PC-3 (cell line): ENCODE measurements around the gene EFHC1. TPM values are rescaled to one million over a fixed set of nuclear protein-coding genes. Genes with fewer than 3 reads are reported as not detected.

Source experiments
- ATAC-seq: fragments of 200-7000 bp; cut with Tn5 transposase; 2 replicates; pipeline ENCODE4 v1.9.1; 2020; ENCODE audit warnings: mild to moderate bottlenecking, moderate library complexity
- BruUV-seq: library from RNA; stranded (reverse); fragments of 400-500 nt; replicated peaks from 2 replicates; lab custom pipeline; 2021; lab: Mats Ljungman, UMichigan
- CTCF ChIA-PET: fragments of 300-600 bp; sonication (Branson Sonifier 250); formaldehyde crosslinking; loops from one replicate; lab custom pipeline; 2022; ENCODE audit warnings: antibody characterized with exemption; lab: Charles Lee
- POLR2A ChIA-PET: fragments of 300-600 bp; sonication (Branson Sonifier 250); formaldehyde crosslinking; loops from one replicate; lab custom pipeline; 2022; ENCODE audit warnings: antibody characterized with exemption; ENCODE audit not compliant: unreplicated experiment; lab: Charles Lee
- DNase-seq: peaks from one replicate; pipeline ENCODE4 v3.0.0-alpha.2; 2015
- H2AFZ ChIP-seq: fragments of 300-600 bp; sonication (generic); 2 replicates; pipeline ENCODE4 v1.6.0; 2016; ENCODE audit warnings: antibody characterized with exemption, low read length
- H3F3A ChIP-seq: fragments of 300-600 bp; sonication (generic); one replicate; pipeline ENCODE4 v1.6.0; 2017; ENCODE audit warnings: antibody characterized with exemption, low read length, control low read depth, mild to moderate bottlenecking; ENCODE audit not compliant: unreplicated experiment
- H3K27ac ChIP-seq: fragments of 300-600 bp; sonication (generic); 2 replicates; pipeline ENCODE4 v1.5.1; 2016; ENCODE audit warnings: mild to moderate bottlenecking, low read length
- H3K27me3 ChIP-seq: fragments of 300-600 bp; sonication (generic); 2 replicates; pipeline ENCODE4 v1.6.1; 2016; ENCODE audit warnings: low read length, mixed read lengths
- H3K36me3 ChIP-seq: fragments of 300-600 bp; sonication (generic); 2 replicates; pipeline ENCODE4 v1.6.1; 2016; ENCODE audit warnings: low read depth, mixed run types, low read length, mixed read lengths
- H3K4me1 ChIP-seq: fragments of 300-600 bp; sonication (generic); 2 replicates; pipeline ENCODE4 v1.5.1; 2016; ENCODE audit warnings: low read length; ENCODE audit not compliant: insufficient read depth
- H3K4me2 ChIP-seq: fragments of 300-600 bp; sonication (generic); 2 replicates; pipeline ENCODE4 v1.6.0; 2016; ENCODE audit warnings: low read length
- H3K4me3 ChIP-seq: fragments of 300-600 bp; sonication (generic); 2 replicates; pipeline ENCODE4 v1.5.1; 2016; ENCODE audit warnings: mild to moderate bottlenecking, low read length, mixed read lengths
- H3K79me2 ChIP-seq: fragments of 300-600 bp; sonication (generic); 2 replicates; pipeline ENCODE4 v1.6.1; 2017; ENCODE audit warnings: low read length, mixed read lengths
- H3K9ac ChIP-seq: fragments of 300-600 bp; sonication (generic); 2 replicates; pipeline ENCODE4 v1.6.0; 2016; ENCODE audit warnings: mild to moderate bottlenecking, low read length
- H3K9me2 ChIP-seq: fragments of 300-600 bp; sonication (generic); replicated peaks from 2 replicates; pipeline ENCODE4 v1.6.1; 2016; ENCODE audit warnings: mixed run types, low read length, mixed read lengths
- H3K9me3 ChIP-seq: fragments of 300-600 bp; sonication (generic); 2 replicates; pipeline ENCODE4 v1.6.1; 2016; ENCODE audit warnings: low read length, mixed read lengths
- H4K20me1 ChIP-seq: fragments of 300-600 bp; sonication (generic); 2 replicates; pipeline ENCODE4 v1.6.1; 2016; ENCODE audit warnings: low read length, mixed read lengths
- CTCF ChIP-seq: fragments of 300-600 bp; sonication (generic); conservative IDR thresholded peaks from 2 replicates; pipeline ENCODE4 v1.5.1; 2017; ENCODE audit warnings: antibody characterized with exemption, low read depth, mild to moderate bottlenecking, low read length
- EZH2 ChIP-seq: fragments of 300-600 bp; sonication (generic); IDR thresholded peaks from one replicate; pipeline ENCODE4 v1.6.1; 2017; ENCODE audit warnings: antibody characterized with exemption, mild to moderate bottlenecking, low read length; ENCODE audit not compliant: unreplicated experiment
- EZH2phosphoT487 ChIP-seq: fragments of 300-600 bp; sonication (generic); IDR thresholded peaks from 2 replicates; pipeline ENCODE4 v1.6.1; 2018; ENCODE audit warnings: mild to moderate bottlenecking, antibody characterized with exemption, low read length, borderline replicate concordance
- intact Hi-C: fragments of 100-400 bp; cut with micrococcal nuclease; formaldehyde crosslinking; loops from 2 replicates; pipeline ENCODE4 v1.9.0; 2023
- total RNA-seq: library from RNA; depleted of rRNA; stranded (reverse); fragments of >200 nt; gene quantifications from 2 replicates; pipeline ENCODE4 v1.2.3, GENCODE V29; 2014

The EFHC1 gene
- total RNA-seq, 1 experiment from 2014 or later, result 22.4 TPM

GRCh38 chr6:52502306-52503029, 82.3 kb downstream of the EFHC1 start:
- Histone ChIP-seq H3K79me2 (no peaks in the 10 kb centered on the region), H3F3A (no peaks in the 10 kb centered on the region), H3K4me1 (peaks cover 29% of the 10 kb centered on the region), H3K27ac (no peak overlapping the region), H3K27me3 (no peaks in the 10 kb centered on the region), H4K20me1 (no peaks in the 10 kb centered on the region), H3K36me3 (peaks cover 16% of the 10 kb centered on the region; the same call in 1 of the 2 replicates), H3K9ac (no peak overlapping the region), H3K9me3 (no peaks in the 10 kb centered on the region), H3K4me3 (peak overlapping the region; percentile 46; the same call in 1 of the 2 replicates), H3K9me2 (no peaks in the 10 kb centered on the region), H2AFZ (no peak overlapping the region), H3K4me2 (peak overlapping the region; percentile 76)
- TF ChIP-seq EZH2phosphoT487, result no peak
- TF ChIP-seq EZH2, result no peak
- POLR2A ChIA-PET, result no interaction called here
- intact Hi-C loops, result loop anchor here (1.0 to 5.0 kb wide), 2 partner anchors 40 to 82 kb away; partner anchors contain the start of gene EFHC1
- BruUV-seq, result no TSS peak
- CTCF ChIA-PET, result no interaction called here
- ATAC-seq (no peak), DNase-seq (no peak)

DNA sequence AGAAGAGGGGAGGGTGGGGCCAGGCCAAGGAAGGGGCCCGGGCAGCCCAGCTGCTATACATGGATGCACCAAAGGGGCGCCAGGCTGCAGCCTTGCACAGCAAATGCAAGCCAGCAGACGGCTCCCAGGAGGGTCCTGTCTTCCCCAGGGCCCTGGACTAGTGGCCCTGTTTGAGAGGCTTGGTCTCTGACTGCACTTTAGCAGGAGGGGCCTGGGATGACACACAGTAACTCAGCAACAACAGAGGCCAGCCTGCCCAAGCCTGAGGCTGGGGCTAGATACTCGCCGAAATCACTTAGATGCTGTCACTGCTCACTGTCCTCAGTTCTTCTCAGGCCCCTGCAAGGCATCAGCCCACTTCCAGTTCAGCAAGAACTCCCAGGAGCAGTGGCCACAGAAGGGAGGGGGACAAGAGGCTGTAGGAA, 83.2 kb downstream of the EFHC1 start:
- Histone ChIP-seq H3K9me3 (no peaks in the 10 kb centered on the region), H3K79me2 (no peaks in the 10 kb centered on the region), H3K36me3 (peaks cover 19% of the 10 kb centered on the region), H3F3A (no peaks in the 10 kb centered on the region), H3K9ac (no peak overlapping the region), H3K27me3 (no peaks in the 10 kb centered on the region), H3K9me2 (no peaks in the 10 kb centered on the region), H3K4me2 (peak overlapping the region; percentile 76), H3K4me1 (peaks cover 34% of the 10 kb centered on the region), H3K4me3 (peak overlapping the region; percentile 46), H2AFZ (no peak overlapping the region), H4K20me1 (no peaks in the 10 kb centered on the region), H3K27ac (peak overlapping the region; percentile 65)
- no peak for TF ChIP-seq EZH2
- no peak for TF ChIP-seq EZH2phosphoT487
- TF ChIP-seq CTCF, result 0 out of 2 replicates have a peak, but pooled peaks have one; percentile 11
- no TSS peak for BruUV-seq
- ChIA-PET POLR2A (interaction anchor here (0.7 to 1.5 kb wide), 2 partner anchors 64 to 82 kb away, joined by 3 to 21 read pairs; no protein-coding TSS in a partner anchor), CTCF (interaction anchor here (0.5 kb wide), 1 partner anchor 169 kb away, joined by 3 read pairs; no protein-coding TSS in a partner anchor)
- intact Hi-C loops, result loop anchor here (1.0 to 5.0 kb wide), 2 partner anchors 39 to 83 kb away; partner anchors contain the start of gene EFHC1
- ATAC-seq (peak; percentile 5), DNase-seq (peak; percentile 58)

GRCh38 chr6:52503851-52504781, 84.0 kb downstream of the EFHC1 start:
- no peaks in the 10 kb centered on the region for H3K27me3 ChIP-seq
- peaks cover 34% of the 10 kb centered on the region for H3K4me1 ChIP-seq
- H4K20me1 ChIP-seq, result no peaks in the 10 kb centered on the region
- no peak overlapping the region for H2AFZ ChIP-seq
- intact Hi-C loops, result loop anchor here (1.0 to 5.0 kb wide), 5 partner anchors 38 to 161 kb away; partner anchors contain the start of genes EFHC1 and TRAM2
- TF ChIP-seq CTCF (no peak), EZH2 (no peak), EZH2phosphoT487 (peak; percentile 100)
- peaks cover 21% of the 10 kb centered on the region for H3K36me3 ChIP-seq
- no TSS peak for BruUV-seq
- peak overlapping the region; percentile 76 for H3K4me2 ChIP-seq
- H3K27ac ChIP-seq, result peak overlapping the region; percentile 65
- ChIA-PET POLR2A (interaction anchor here (0.6 to 1.5 kb wide), 3 partner anchors 72 to 83 kb away, joined by 3 to 21 read pairs (median 11); no protein-coding TSS in a partner anchor), CTCF (interaction anchor here (0.5 to 0.8 kb wide), 4 partner anchors 85 to 213 kb away, joined by 3 read pairs; no protein-coding TSS in a partner anchor)
- peak overlapping the region; percentile 46; the same call in 1 of the 2 replicates for H3K4me3 ChIP-seq
- H3F3A ChIP-seq, result no peaks in the 10 kb centered on the region
- ATAC-seq (peak; percentile 77), DNase-seq (peak; percentile 99)
- H3K9ac ChIP-seq, result no peak overlapping the region
- H3K9me3 ChIP-seq, result no peaks in the 10 kb centered on the region
- H3K9me2 ChIP-seq, result no peaks in the 10 kb centered on the region
- H3K79me2 ChIP-seq, result no peaks in the 10 kb centered on the region
